Measurements from ENCODE around the gene JCAD. TPM values are rescaled to one million over a fixed set of nuclear protein-coding genes. Genes with fewer than 3 reads are reported as not detected.
"Not testable (repeated sequence)": the region's sequence is repeated elsewhere in the genome, so short reads cannot be mapped to it uniquely, and the experiment has no call there.

The JCAD gene
- total RNA-seq, 2 donors from 2014 or later, result 1.8 to 23.5 TPM

GRCh38 chr10:29980084-29980483 lies 79.3 kb downstream of the JCAD start:
- no peak overlapping the region for H3K4me3 ChIP-seq
- no peak overlapping the region for H3K27ac ChIP-seq
- intact Hi-C loops (cut with DNase I), result no loop called here
- no peak overlapping the region for H3K9ac ChIP-seq (ENCODE audit: low read depth in 2 of 2, low read length in 2 of 2)
- no peaks in the 10 kb centered on the region for H3K27me3 ChIP-seq
- H3K9me3 ChIP-seq, result no peaks in the 10 kb centered on the region
- no peaks in the 10 kb centered on the region for H3K36me3 ChIP-seq
- H3K4me1 ChIP-seq, result no peaks in the 10 kb centered on the region
- DNase-seq, result no peak
- no peak for TF ChIP-seq CTCF (IDR thresholded peaks at IDR 0.05)

DNA sequence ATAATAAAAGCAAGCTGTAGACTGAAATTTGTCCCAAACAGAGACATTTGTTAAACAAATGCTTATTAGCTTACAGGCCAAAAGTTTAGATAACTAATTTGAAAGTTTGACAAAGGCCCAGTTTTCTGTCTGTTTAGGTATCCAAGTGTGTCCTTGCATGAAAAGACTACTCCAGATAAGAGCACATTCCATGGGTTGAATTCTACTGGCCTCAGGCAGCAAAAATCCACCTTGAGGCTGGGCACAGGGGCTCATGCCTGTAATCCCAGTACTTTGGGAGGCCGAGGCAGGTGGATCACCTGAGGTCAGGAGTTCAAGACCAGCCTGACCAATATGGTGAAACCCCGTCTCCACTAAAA lies 80.0 kb downstream of the JCAD start:
- H3K36me3 ChIP-seq; H3K4me3 ChIP-seq; DNase-seq; H3K27me3 ChIP-seq; H3K27ac ChIP-seq; H3K9ac ChIP-seq (ENCODE audit: low read depth in 2 of 2, low read length in 2 of 2); H3K4me1 ChIP-seq; intact Hi-C loops (cut with DNase I); H3K9me3 ChIP-seq: not testable (repeated sequence)

DNA sequence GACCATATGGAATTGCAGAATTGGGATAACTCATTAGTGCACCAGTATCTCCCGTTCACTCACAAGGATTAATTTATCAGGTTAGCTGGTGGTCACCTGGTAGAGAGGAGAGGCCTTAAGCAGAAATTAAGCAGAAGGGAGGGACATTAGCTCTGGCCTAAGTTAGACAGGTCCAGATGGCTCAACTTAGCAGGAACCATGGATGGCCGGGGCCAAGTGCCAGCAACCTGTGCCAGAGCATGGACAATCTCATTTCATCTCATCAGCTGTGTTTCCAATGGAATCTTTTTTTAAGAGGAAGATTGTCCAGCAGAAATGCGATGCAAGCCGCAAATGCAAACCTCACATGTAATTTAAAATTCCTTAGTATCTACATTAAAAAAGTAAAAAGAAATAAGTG lies 82.2 kb downstream of the JCAD start:
- no peaks in the 10 kb centered on the region for H3K27me3 ChIP-seq
- H3K27ac ChIP-seq, result no peak overlapping the region
- no peaks in the 10 kb centered on the region for H3K9me3 ChIP-seq
- no peaks in the 10 kb centered on the region for H3K4me1 ChIP-seq
- no peaks in the 10 kb centered on the region for H3K36me3 ChIP-seq
- intact Hi-C loops (cut with DNase I), result no loop called here
- no peak overlapping the region for H3K4me3 ChIP-seq
- DNase-seq, result no peak
- H3K9ac ChIP-seq (ENCODE audit: low read depth in 2 of 2, low read length in 2 of 2), result no peak overlapping the region
- no peak for TF ChIP-seq CTCF (IDR thresholded peaks at IDR 0.05)

DNA sequence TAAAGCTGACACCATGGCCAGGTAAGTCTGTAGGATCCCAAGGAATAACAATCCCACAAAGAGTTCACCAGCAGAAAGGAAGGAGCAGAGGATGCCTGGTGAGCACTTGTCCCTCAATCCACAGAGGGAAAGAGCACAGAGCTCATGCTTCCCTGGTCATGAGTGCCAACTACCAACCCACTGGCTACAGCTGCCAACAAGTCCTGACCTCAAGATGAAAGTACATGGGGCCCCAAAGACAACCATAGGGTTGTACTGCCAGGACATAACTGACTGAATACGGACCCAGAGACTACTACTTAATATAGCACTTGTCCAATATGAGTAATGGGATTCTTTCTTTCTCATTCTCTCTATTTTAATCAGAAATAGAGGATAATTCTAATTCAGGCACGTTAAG lies 83.3 kb downstream of the JCAD start:
- no peak for TF ChIP-seq CTCF (IDR thresholded peaks at IDR 0.05)
- intact Hi-C loops (cut with DNase I), result no loop called here
- Histone ChIP-seq H3K9me3 (no peaks in the 10 kb centered on the region), H3K27me3 (no peaks in the 10 kb centered on the region), H3K4me3 (no peak overlapping the region), H3K9ac (ENCODE audit: low read depth in 2 of 2, low read length in 2 of 2) (no peak overlapping the region), H3K36me3 (no peaks in the 10 kb centered on the region), H3K4me1 (no peaks in the 10 kb centered on the region), H3K27ac (no peak overlapping the region)
- DNase-seq, result no peak

- Histone ChIP-seq H3K27ac (no peak overlapping the region), H3K4me1 (no peaks in the 10 kb centered on the region), H3K9ac (ENCODE audit: low read depth in 2 of 2, low read length in 2 of 2) (no peak overlapping the region), H3K4me3 (no peak overlapping the region), H3K27me3 (no peaks in the 10 kb centered on the region), H3K9me3 (no peaks in the 10 kb centered on the region), H3K36me3 (no peaks in the 10 kb centered on the region)
- no peak for TF ChIP-seq CTCF (IDR thresholded peaks at IDR 0.05)
- intact Hi-C loops (cut with DNase I), result no loop called here
- no peak for DNase-seq
Measured at GRCh38 chr10:29974773-29975172, 84.6 kb downstream of the JCAD start.

DNA sequence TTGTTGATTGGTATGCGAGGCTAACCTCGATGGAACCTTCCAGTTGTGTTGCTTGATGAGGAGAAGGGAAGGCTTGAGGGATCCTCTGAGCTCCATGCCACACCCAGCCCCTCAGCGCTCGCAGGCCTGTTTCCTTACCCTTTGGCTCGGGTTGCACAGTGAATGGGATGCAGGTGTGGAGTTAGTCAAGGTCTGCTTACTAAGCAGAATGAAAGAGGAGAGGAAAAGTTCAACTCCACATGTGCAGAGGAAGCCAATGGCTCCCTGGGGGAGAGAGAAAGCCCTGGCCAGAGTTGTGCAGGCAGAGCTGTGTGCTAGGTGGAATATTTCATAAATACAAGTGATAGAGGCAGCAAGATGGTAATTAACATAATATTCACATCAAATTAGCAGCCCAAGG lies 85.5 kb downstream of the JCAD start:
- no peaks in the 10 kb centered on the region for H3K36me3 ChIP-seq
- H3K27me3 ChIP-seq, result no peaks in the 10 kb centered on the region
- no peak overlapping the region for H3K4me3 ChIP-seq
- no peak for TF ChIP-seq CTCF (IDR thresholded peaks at IDR 0.05)
- no peak for DNase-seq
- no peak overlapping the region for H3K27ac ChIP-seq
- H3K9me3 ChIP-seq, result no peaks in the 10 kb centered on the region
- no peak overlapping the region for H3K9ac ChIP-seq (ENCODE audit: low read depth in 2 of 2, low read length in 2 of 2)
- intact Hi-C loops (cut with DNase I), result no loop called here
- no peaks in the 10 kb centered on the region for H3K4me1 ChIP-seq

Measured in colonic mucosa (tissue), 4 donors.